Stomach (tissue), 9 donors: Measurements from ENCODE around the gene EFNA4. TPM values are rescaled to one million over a fixed set of nuclear protein-coding genes. Genes with fewer than 3 reads are reported as not detected.

Source experiments
- DNase-seq, 2 donors: peaks; one replicate each; pipeline versions ENCODE4 v3.0.0 to v3.0.0-alpha.2; 2013 to 2019
- H3K27ac ChIP-seq, 5 donors: fragments of 200-600 bp in 4 of 5; sonication (generic) in 4 of 5; one replicate each; pipeline ENCODE4 v1.5.1; 2013 to 2019; ENCODE audit warnings: mild to moderate bottlenecking in 1 of 5, moderate library complexity in 1 of 5
- H3K27me3 ChIP-seq, 3 donors: fragments of 200-600 bp; sonication (generic); one replicate each; pipeline ENCODE4 v1.5.1; 2017 to 2019; ENCODE audit warnings: mixed run types in 1 of 3
- H3K36me3 ChIP-seq, 4 donors: fragments of 200-600 bp; sonication (generic); 1 replicate in 3 of 4; 2 replicates in 1 of 4; pipeline ENCODE4 v1.5.1; 2016 to 2019
- H3K4me1 ChIP-seq, 4 donors: fragments of 200-600 bp; sonication (generic); one replicate each; pipeline ENCODE4 v1.5.1; 2016 to 2019
- H3K4me3 ChIP-seq, 4 donors: fragments of 200-600 bp; sonication (generic) in 3 of 4; one replicate each; pipeline ENCODE4 v1.5.1; 2016 to 2019; ENCODE audit warnings: mild to moderate bottlenecking in 1 of 4
- H3K9me3 ChIP-seq, 4 donors: fragments of 200-600 bp; sonication (generic); one replicate each; pipeline ENCODE4 v1.5.1; 2016 to 2019
- CTCF ChIP-seq, 7 experiments: fragments of 450-650 bp in 4 of 7; fragments of 200-600 bp in 3 of 7; sonication (generic) in 3 of 7; IDR thresholded peaks; one replicate each; pipeline ENCODE4 v1.5.1; 2016 to 2019; ENCODE audit warnings: antibody characterized with exemption in 7 of 7, control low read depth in 2 of 7, mild to moderate bottlenecking in 1 of 7
- EP300 ChIP-seq: sonication (generic); formaldehyde crosslinking; IDR thresholded peaks from one replicate; pipeline ENCODE4 v1.6.1; 2017; ENCODE audit warnings: antibody characterized with exemption
- POLR2A ChIP-seq, 4 donors: fragments of 450-650 bp; IDR thresholded peaks; one replicate each; pipeline ENCODE4 v1.6.1; 2016; ENCODE audit warnings: antibody characterized with exemption in 4 of 4, control low read depth in 2 of 4, mild to moderate bottlenecking in 1 of 4, moderate library complexity in 1 of 4
- POLR2AphosphoS5 ChIP-seq, 3 donors: sonication (generic); formaldehyde crosslinking; IDR thresholded peaks; one replicate each; pipeline ENCODE4 v1.6.1; 2016; ENCODE audit warnings: antibody characterized with exemption in 3 of 3
- WGBS, 5 donors: extraction: QIAGEN DNeasy Blood & Tissue Kit in 3 of 5; methylation state at CpG; one replicate each; pipeline versions ENCODE4 v1.1.5 to v1.1.7; 2013 to 2018; 5-methylcytosine and 5-hydroxymethylcytosine counted together
- intact Hi-C: fragments of 100-400 bp; cut with DNase I; formaldehyde crosslinking; loops from one replicate; pipeline ENCODE4 v1.15.1; 2023; ENCODE audit warnings: low total_unique reads
- polyA plus RNA-seq, 3 donors: library from polyadenylated mRNA; stranded (reverse); fragments of 200-250 nt; gene quantifications; one replicate each; pipeline ENCODE4 v1.2.3, GENCODE V29; 2013
- total RNA-seq, 5 donors: library from RNA; depleted of rRNA; stranded (reverse); fragments of >200 nt; gene quantifications; one replicate each; pipeline versions ENCODE4 v1.1.0 to v1.2.3, GENCODE V29; 2014 to 2016
- donor health status: healthy with polysubstance abuse.
- donor health status: Bipolar disorder and iron deficiency.
- donor health status: healthy.

The EFNA4 gene
- total and polyA plus RNA-seq, 8 donors = 3.5 to 13.2 (median 6.2) TPM; not detected in 2

GRCh38 chr1:155061381-155062150 lies 2.0 kb upstream of the EFNA4 start:
- peak; percentile 91 to 94 for DNase-seq
- Histone ChIP-seq H3K27ac (no peak overlapping the region), H3K4me1 (peaks cover 20 to 42% (median 40%) of the 10 kb centered on the region in 4 donors), H3K36me3 (peaks cover 27 to 57% (median 45%) of the 10 kb centered on the region in 4 donors), H3K27me3 (peaks cover 0 to 4% (median 0%) of the 10 kb centered on the region in 3 donors), H3K9me3 (no peaks in the 10 kb centered on the region), H3K4me3 (peak overlapping the region in 2 of 4 donors; percentile 79 to 91)
- 27 to 39% (median 35%) methylated on average over 17 to 21 of the region's 21 CpGs for WGBS, 5 donors
- intact Hi-C loops = no loop called here
- TF ChIP-seq POLR2AphosphoS5 (IDR thresholded peaks at IDR 0.05) (peak in 1 of 3 donors; percentile 64), EP300 (no peak), CTCF (IDR thresholded peaks at IDR 0.05) (peak in 5 of 7 experiments; percentile 98 to 100 (median 99))

- H3K27me3 ChIP-seq = peaks cover 0 to 4% (median 0%) of the 10 kb centered on the region in 3 donors
- peak in 1 of 2 donors; percentile 52 for DNase-seq
- H3K9me3 ChIP-seq = no peaks in the 10 kb centered on the region
- H3K36me3 ChIP-seq = peaks cover 27 to 56% (median 42%) of the 10 kb centered on the region in 4 donors
- intact Hi-C loops = no loop called here
- peaks cover 20 to 42% (median 40%) of the 10 kb centered on the region in 4 donors for H3K4me1 ChIP-seq
- peak overlapping the region in 1 of 5 donors; percentile 89 for H3K27ac ChIP-seq
- no peak for TF ChIP-seq POLR2AphosphoS5 (IDR thresholded peaks at IDR 0.05)
- TF ChIP-seq EP300 = no peak
- no peak for TF ChIP-seq CTCF (IDR thresholded peaks at IDR 0.05)
- no peak for TF ChIP-seq POLR2A (IDR thresholded peaks at IDR 0.05)
- 22 to 40% (median 31%) methylated on average over 5 to 29 of the region's 29 CpGs for WGBS, 5 donors
- peak overlapping the region in 2 of 4 donors; percentile 79 to 91 for H3K4me3 ChIP-seq
Observed at GRCh38 chr1:155062151-155062686, 1.3 kb upstream of the EFNA4 start.

- H3K4me1 ChIP-seq = peaks cover 20 to 42% (median 40%) of the 10 kb centered on the region in 4 donors
- H3K9me3 ChIP-seq = no peaks in the 10 kb centered on the region
- peaks cover 0 to 4% (median 0%) of the 10 kb centered on the region in 3 donors for H3K27me3 ChIP-seq
- H3K36me3 ChIP-seq = peaks cover 22 to 50% (median 42%) of the 10 kb centered on the region in 4 donors
- peak overlapping the region; percentile 73 to 91 (median 78) for H3K4me3 ChIP-seq
- 2 to 10% (median 9%) methylated on average over 38 to 46 of the region's 46 CpGs for WGBS, 5 donors
- no peak for TF ChIP-seq POLR2A (IDR thresholded peaks at IDR 0.05)
- TF ChIP-seq EP300 = no peak
- TF ChIP-seq POLR2AphosphoS5 (IDR thresholded peaks at IDR 0.05) = no peak
- TF ChIP-seq CTCF (IDR thresholded peaks at IDR 0.05) = peak in 5 of 7 experiments; percentile 63 to 86 (median 74)
- peak overlapping the region; percentile 6 to 91 (median 88) for H3K27ac ChIP-seq
- peak; percentile 69 to 88 for DNase-seq
- intact Hi-C loops = no loop called here
Observed at GRCh38 chr1:155062702-155063411, 683 bp upstream of the EFNA4 start.
